CD4-positive, alpha-beta T cell treated with Interleukin-4 for 4 hours (primary cell): ENCODE data around the gene HDAC11.
"Not testable (repeated sequence)": the region's sequence is repeated elsewhere in the genome, so short reads cannot be mapped to it uniquely, and the experiment has no call there.

Source experiments
- DNase-seq: peaks from one replicate; pipeline ENCODE4 v3.0.0-alpha.2; 2020

HDAC11 gene

DNA sequence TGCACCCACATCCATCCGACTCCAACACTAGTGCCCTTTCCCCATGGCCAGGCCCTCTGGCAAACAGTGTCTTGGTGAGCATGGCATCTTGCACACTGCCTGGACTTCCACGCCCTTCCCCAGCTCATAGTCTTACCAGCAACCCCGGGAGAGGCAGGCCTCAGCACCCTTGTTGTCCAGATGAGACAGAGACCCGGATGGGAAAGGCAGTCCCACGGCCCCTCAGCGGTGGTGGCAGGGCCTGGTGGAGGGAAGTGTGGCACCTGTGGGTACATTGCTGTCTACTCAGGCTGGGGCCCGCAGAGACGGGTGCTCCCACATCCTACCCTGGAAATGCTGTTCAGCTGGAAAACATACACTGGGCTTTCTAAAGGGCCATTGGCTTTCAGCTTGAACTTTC is 28.4 kb downstream of the HDAC11 start:
- DNase-seq = no peak

DNA sequence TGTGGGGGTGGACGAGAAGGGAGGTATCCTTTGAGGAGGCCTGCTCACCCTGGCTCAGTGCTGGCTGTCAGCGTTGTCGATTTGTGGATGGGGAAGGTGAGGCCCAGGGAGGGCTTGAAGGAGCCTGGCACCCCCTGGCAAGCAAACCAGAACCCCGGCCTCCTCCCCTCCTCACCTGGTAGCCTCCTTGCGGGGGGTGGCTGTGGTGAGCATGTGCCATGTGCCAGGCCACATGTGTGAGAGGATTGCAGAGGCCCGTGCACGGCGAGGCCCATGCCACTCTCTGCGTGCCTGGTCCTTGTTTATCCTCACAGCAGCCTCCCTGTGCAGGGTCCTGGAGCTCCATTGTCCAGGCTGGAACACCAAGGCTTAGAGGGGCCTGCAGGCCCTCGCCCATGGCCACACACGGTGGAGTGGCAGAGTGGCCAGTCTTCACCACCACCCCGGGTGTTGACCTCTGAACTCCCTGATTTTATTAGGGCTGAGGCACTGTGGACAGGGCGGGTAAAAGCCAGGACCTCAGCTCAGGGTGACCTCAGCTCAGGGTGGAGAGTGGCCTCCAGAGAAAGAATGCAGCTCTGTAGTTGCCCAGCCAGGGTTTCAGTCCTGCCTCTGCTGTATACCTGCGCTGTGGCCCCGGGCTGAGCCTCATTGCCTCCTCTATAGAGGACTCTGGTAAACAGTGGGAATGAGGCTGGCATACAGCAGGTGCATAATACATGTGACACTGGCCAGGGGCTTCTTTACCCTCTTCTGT is 29.1 kb downstream of the HDAC11 start:
- no peak for DNase-seq

DNA sequence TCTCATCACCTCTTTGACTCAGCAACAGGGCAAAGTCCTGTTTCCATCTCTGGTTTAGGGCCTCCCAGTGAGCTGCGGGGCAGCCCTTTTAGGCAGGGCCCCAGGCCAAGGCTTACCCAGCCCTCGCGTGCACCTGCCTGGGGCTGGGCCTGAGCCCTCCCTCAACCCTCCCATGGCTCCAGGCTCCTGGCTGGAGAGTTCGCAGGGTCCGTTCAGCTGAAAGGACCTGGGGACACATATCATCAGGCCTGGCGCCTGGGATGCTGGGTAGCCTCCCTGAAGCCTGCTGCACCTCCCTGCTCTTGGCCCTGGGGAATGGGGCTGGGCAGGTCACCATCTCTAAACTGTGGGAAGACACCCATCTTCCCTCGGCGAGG is 29.7 kb downstream of the HDAC11 start:
- DNase-seq = no peak

DNA sequence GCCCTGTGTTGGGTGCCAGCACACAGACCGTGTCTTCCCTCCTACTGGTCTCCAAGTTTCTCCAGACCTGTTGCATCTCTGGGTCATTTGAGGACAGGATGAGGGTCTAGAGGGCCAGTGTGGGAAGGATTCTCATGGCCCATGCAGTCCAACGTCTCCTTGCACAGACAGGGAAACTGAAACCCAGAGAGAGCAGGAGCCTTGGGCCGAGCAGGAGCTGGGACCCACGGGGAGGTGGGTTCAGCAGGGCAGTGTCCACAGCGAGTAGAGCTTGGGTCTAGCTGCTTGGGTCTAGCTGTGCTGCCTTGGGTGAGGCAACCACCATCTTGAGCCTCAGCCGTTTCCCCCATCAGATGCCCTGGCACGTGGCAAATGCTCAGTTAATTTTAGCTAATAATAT is 32.3 kb downstream of the HDAC11 start:
- no peak for DNase-seq

DNA sequence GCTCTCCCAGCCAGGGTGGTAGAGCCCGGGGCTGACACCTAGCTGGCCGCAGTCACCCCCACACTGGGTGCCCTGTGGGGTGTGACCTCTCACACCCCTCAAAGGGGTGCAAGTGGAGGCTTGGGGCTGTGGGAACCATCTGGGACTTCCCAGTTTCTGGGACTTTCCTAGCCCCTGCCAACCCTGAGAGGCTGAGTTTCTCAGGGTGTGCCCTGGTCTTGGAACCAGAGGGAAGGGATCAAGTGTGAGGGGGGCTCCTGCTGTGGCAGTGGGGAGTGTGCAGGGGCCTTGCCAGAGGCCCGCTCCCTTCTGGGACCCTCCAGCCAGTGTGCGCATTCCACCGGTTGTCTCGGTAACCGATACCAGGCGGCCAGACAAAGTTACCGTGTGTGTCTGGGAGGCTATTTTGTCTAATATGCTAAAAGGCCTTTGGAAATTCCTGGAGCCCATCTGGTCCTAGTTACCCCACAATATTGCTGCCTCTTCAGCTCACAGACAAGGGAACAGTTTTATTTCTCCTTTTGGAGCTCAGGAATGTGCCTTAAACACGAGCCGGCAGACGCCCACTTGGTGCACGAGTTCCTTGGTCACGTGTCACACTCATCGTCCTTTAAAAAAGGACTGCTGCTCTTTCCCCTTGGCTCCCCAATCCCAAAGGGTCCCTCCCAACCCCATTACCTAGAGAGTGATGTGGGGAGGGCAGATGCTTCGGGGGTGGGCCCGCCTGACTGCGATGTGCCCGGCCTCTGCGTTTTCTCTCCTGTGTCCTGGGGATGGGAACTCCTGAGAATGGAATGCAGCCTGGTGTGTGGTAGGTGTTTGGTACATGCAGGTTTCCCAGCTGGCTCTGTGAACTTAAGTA is 33.2 kb downstream of the HDAC11 start:
- DNase-seq = no peak

DNA sequence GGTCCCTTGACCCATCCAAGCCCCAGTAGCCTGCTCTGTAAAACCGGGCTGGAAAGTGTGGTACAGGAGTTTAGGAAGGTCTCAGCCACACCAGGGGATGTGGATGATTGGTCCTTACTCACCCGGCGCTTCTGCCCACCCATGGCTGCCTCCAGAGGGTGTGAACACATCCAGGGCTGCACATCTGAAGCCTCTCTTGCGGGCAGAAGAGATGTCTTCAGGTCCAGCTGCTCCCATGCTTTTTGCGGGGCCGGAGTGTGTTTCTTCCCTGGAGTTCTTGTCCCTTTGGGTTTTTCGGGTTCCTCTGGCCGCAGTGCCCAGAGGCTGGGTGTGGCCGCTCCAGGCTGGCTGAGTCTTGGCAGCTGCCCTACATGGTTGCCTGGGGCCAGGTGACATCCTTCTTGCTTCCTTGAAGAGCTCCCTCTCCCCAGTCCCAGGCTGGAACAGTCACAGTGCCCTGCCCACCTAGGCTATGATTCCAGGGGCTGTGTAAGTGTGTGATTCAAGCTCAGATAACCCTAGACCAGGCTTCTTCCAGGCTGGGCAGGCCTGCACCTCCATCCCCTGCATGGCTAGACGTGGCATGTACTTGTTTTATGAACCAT is 33.9 kb downstream of the HDAC11 start:
- no peak for DNase-seq

DNA sequence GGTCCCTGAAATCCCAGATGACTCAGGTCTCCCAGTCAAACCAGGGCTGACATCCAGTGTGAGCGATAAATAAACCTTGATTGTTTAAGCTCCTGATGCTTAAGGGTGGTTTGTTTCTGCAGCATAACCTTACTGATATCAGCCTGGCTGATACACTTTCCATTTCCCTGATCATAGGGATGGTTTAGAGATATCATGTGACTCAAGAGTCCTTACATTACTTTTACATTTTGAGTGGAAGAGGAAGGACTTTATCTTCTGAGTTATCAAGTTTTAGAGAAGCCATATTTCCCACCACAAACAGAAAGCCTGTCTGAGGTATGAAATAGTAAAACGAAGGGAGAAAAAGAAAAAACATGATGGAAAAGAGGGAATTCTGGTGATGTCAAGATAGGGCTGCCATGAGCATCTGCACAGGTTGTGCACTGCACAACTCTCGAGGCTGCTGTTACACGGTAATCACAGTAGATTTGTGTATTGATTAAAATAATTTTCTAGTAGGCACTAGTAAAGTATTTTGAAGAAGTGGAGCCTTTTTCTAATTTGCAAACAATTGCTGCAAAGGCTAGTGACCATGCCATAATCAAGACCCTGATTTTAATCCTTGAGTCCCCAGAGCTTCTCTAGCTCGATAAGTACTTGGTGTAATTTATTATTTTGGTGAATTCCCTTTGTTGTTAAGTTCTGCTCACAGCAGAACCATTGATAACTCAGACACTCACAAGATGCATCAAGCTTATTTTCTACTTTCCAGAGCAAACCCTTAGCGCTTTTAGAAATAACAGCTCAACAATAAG is 34.7 kb downstream of the HDAC11 start:
- no peak for DNase-seq

DNA sequence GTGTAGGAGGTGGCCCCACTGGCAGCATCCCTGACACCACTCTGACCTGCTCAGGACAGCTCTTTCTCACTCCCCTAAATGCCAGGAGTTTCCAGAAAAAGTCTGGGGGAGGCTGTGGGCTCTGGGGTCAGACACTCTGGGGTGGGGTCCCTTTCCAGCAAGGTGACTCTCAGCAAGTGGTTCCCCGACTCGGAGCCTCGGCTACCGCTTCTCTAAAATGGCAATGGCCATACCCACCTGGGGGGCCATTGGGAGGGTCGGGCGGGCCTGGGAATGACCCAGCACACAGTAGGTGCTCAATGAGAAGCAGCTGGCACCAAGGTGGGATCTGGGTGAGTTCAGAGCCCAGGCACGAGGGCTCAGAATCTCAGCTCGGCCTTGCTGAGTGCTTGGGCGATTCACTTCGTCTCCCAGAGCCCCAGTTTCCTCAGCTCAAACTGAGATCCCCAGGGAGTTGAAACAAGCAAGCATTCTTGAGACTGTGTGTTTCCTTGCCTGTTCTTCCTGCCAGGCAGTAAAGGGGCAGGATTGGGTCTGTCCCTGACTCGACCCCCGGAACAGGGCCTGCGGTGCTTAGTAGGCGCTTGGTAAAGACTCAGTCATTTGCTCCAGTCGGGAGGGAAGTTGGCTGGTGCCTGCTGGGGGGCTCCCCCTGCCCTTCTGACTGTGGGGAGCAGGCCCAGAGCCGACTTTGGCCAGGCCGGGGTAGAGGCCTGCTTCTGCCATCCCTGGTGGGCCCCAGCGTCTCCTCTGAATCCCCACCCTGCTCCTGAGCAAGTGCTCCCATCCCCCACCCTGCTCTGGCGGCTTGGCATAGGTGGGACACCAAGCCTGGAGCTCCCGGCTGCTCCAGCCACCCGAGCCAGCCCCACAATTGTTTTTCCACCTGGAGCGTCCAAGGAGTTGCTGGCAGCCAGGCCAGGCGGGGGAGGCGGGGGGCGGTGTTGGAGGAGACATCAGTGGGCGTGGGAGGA is 36.0 kb downstream of the HDAC11 start:
- no peak for DNase-seq

DNA sequence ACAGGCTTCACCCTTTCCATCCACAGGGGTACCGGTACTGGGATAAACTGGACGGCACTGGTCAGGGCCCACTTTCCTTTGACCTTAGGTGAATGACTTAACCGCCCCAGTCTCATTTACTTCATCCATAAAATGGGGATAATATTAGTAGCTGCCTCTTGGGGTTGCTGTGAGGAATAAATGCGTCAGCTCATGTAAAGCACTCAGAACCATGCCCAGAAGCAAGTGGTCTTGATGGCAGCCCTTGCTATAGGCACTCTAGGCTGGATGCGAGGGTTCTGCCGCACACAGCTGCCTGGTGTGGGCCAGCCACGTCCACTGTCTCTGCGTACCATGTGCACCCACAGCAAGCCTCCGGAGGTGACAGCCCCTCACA is 36.6 kb downstream of the HDAC11 start:
- no peak for DNase-seq

DNA sequence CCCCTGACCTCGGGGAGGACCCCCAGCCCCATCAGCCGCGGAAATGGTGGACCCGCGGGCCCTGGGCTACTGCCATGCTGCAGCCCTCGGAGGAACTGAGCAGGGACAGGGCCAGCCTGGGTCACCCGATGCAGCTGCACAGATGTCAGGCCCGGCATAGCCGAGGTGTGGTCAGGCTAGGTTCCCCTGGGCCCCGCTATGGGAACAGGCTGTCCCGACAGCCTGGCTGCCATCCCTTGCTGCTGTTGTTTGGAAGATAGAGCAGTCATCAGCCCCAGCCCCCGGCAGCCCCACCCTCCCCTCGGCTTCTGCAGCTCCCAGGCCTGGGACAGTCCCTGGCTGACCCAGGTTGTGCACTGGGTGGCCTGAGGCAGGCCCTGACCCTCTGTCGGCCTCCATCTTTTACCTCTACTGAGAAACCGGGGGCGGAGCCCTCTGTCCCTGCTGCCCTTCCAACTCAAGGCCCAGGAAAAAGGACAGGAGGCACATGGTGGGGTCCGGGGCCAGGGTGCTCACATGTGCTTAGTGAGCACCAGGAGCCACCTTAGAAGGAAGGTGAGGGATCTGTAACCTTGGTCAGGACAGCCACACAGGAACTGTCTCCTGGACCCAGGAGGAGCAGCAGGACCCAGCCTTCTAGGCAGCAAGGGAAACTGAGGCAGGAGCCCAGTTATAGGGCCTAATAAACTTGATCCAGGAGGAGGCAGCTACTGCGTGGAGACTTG is 37.3 kb downstream of the HDAC11 start:
- no peak for DNase-seq

DNA sequence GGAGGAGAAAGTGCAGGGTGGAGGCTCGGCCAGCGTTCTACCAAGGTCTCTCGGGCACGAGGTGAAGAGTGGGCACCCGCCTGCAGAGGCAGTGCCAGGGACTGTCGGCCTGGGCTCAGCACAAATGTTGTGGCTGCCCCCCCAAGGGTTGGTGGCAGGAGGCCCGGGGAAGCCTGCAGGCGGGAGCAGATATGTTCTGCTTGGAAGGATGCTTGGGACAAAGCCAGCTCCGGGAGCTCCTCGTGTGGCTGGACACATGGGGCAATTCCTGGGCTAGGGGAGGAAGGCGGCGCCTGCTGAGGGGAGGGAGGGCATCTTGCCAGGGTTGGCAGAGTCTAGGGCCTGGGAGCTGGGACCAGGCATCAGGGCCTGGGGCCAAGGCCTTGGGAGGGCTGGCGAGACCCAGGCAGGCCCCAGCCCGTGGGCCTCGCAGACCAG is 38.4 kb downstream of the HDAC11 start:
- no peak for DNase-seq

DNA sequence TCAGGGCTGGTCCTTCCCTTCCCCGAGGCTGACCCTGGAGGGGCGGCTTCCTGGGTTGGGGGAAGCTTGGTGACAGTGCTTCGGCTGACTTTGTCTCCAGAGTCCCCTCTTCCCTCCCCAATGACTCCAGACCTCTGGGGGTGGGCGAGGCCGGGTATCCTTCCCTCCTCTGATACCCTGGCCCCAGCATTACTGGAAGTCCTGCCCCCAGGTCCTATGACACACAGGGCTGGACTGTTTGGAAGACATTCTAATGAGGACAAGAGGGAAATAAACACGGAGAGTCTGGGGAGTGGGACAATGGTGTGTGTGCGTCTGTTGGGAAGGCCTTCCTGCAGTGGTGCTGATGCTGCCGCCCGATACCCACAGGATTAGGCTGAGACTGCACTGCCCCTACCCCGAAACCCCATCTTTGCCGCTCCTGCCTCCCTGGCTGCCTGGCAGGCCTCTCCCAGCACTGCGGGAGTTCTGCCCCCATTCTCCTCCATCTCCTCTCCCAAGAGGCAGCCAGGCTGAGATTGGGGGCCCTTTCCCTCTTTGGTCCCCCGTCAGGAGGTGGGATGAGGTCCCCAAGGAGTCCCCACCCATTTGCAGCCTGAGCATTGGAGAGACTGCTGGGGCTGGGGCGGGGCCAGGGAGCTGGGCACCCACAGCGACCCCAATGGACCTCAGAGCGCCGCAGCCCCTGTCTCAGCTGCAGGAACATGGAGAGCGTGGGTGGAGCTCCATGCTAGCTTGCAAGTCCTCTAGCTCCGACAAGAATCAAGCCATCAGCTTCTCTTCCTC is 39.1 kb downstream of the HDAC11 start:
- DNase-seq = no peak

DNA sequence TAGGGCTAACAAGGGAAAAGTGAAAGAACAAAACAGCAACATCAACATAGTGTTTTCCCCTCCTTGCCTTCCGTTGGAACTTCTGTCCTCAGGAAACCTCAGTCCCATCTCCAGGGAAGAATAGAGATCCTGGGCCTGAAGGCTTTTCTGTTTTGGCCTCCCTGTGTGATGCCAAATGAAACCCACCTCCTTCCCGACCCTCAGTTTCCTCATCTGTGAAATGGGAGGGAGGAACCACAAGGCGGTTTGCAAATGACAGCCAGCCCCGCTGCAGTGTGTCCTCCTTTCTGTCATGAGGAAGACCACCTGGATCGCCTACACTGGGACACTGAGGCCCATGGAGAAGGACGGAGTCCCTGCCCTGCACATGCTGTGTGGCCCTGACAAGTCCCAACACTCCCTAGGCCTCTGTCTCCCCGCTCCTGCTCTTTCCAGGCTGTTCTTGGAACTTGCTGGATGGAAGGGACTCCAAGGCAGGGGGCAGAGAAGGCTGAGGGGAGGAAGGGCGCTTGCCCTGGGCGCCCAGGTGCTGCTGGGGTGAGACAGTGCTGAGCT is 40.3 kb downstream of the HDAC11 start:
- DNase-seq = no peak

DNA sequence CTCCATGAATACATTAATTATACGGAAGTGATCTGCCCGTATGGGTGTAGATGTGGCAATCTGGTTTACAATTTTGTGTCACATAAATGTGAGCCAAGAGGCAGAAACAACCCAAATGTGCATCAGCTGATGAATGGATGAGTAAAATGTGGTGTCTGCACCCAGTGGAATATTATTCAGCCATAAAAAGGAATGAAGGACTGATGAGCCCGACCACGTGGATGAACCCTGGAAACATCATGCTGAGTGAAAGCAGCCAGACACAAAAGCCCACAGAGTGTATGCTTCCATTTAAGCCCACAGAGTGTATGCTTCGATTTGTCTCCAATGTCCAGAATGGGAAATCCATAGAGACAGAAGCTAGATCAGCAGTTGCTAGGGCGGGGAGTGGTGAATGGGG is 41.2 kb downstream of the HDAC11 start:
- DNase-seq = no peak

DNA sequence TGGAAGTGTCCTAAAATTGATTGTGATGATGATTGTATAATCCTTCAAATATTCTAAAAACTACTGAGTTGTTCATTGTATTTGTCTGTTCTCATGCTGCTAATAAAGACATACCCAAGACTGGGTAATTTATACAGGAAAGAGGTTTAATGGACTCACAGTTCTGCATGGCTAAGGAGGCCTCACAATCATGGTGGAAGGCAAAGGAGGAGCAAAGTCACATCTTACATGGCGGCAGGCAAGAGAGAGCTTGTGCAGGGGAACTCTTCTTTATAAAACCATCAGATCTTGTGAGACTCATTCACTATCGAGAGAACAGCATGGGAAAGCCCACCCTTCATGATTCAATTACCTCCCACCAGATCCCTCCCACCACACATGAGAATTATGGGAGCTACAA is 41.6 kb downstream of the HDAC11 start:
- DNase-seq = not testable (repeated sequence)

DNA sequence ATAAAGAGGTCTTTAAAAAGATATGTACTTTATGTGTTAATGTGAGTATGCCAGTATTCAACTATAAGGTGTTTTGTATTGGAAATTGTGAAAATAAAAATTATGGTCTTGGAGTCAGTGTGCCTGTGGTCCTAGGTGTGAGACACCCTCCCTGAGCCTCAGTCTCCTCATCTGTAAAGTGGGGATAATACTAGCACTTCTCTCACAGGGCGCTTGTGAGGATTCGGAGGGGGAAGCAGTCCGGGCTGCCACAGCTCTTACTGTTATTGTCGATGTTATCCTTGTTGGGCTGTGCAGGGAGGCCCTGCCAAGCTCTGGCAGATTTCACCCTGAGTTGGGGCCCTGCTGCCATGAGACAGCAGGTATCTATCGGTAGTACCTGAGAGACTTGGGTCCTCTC is 42.1 kb downstream of the HDAC11 start:
- DNase-seq = no peak

DNA sequence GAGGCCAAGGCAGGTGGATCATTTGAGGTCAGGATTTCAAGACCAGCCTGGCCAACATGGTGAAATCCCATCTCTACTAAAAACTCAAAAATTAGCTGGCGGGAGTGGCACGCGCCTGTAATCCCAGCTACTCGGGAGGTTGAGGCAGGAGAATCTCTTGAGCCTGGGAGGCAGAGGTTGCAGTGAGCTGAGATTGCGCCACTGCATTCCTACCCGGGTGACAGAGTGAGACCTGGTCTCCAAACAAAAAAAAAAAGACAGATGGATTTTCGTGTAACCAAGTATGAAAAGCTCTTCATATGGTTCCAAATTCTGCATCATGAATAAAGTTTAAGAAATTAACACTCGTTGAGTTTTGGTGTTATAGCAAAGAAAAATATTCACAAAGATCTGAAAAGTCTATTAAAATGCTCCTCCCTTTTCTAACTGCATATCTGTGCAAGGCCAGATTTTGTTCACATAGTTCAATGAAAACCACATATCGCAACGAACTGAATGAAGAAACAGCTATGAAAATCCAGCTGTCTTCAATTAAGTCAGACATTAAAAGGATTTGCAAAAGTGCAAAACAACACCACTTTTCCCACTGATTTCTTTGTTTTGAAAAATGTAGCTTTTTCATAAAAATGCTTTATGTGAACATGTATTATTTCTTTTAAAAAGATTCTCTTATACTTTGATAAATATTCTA is 45.0 kb downstream of the HDAC11 start:
- no peak for DNase-seq

DNA sequence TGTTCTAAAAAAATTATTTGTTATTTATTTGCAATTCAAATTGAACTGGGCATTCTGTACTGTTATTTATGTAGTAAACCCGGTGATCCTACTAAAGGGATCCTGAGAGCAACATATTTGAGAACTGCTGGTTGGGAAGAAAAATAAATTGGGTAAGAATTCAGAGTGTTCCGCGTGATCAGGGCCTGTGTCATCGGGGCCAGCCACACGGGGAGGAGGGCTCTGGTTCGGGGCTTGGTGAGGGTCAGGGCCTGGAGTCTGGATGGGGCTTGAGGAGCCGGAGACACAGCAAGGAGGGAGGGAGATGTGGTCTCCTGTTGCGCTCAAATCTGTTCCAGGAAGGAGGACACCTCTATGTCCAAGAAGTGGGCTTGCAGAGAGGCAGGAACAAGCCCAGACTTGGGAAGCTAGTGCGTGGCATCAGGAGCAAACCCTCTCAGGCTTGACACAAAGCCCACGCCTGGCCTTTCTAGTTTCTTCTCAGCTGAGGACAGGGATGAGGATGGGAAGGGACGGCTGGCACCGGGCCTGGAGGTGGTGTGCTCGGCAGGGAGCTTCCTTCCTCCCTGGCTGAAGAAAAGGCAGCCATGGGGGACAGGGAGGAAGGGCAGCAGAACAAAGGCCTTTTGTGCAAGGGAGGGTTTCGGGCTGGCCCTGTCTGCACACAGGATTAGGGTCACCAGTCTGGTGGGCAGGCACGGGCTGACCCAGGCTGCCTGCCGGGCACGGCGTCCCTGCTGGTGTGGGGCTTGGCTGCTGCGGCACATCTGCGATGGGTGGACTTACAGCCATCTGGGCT is 45.9 kb downstream of the HDAC11 start:
- no peak for DNase-seq

DNA sequence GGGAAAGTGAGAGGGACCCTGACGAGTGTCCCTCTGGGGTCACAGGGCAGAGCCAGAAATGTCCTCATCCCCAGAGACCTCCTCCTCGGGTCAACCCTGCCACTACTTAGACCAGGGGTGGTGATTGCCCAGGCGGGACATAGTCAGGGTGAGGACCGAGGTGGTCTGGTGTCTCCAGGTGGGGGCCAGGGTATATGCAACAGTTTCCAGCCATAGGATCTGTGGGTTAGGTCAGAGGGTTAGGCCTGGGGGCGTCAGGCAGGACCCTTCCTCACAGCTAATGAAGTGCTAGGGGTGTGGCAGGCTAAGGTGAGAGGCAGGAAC is 46.5 kb downstream of the HDAC11 start:
- no peak for DNase-seq
